Colonic mucosa (tissue), 4 donors: ENCODE data around the gene IL20. TPM values are rescaled to one million over a fixed set of nuclear protein-coding genes. Genes with fewer than 3 reads are reported as not detected.

Source experiments
- DNase-seq: peaks from one replicate; pipeline ENCODE4 v3.0.0-alpha.2; 2020
- H3K27ac ChIP-seq: fragments of 200-600 bp; one replicate; pipeline ENCODE4 v1.8.0; 2021
- H3K27me3 ChIP-seq: fragments of 200-600 bp; one replicate; pipeline ENCODE4 v1.8.0; 2021
- H3K36me3 ChIP-seq: fragments of 200-600 bp; one replicate; pipeline ENCODE4 v1.8.0; 2021
- H3K4me1 ChIP-seq: fragments of 200-600 bp; one replicate; pipeline ENCODE4 v1.8.0; 2021; ENCODE audit warnings: mild to moderate bottlenecking
- H3K4me3 ChIP-seq: fragments of 200-600 bp; one replicate; pipeline ENCODE4 v1.8.0; 2021
- H3K9ac ChIP-seq, 2 donors: one replicate each; pipeline ENCODE4 v1.7.0; 2013; ENCODE audit warnings: control low read depth in 2 of 2, low read depth in 2 of 2, low read length in 2 of 2
- H3K9me3 ChIP-seq: fragments of 200-600 bp; one replicate; pipeline ENCODE4 v1.8.0; 2021
- intact Hi-C: fragments of 100-400 bp; cut with DNase I; formaldehyde crosslinking; loops from one replicate; pipeline ENCODE4 v1.14.1; 2022
- total RNA-seq, 2 donors: library from RNA; stranded (reverse); fragmentation: NEBNext Ultra II Directional in 1 of 2; extraction: Animal tissue kit (Norgen Biotek cat#: 25700) in 1 of 2; gene quantifications; one replicate each; pipeline ENCODE4 v1.2.1, GENCODE V29; 2021
- TF ChIP-seq, protein P1 (sequence below): fragments of 200-600 bp; IDR thresholded peaks from one replicate; pipeline ENCODE4 v1.8.0; 2022; ENCODE audit warnings: antibody characterized with exemption, mild to moderate bottlenecking
- donor health status: healthy.
- donor health status: DM: no; HTN: no; CAD: no.
- donor health status: DM: no; HTN: no; CAD: no.

Gene IL20
- total RNA-seq, 2 donors from 2014 or later, result not detected

DNA sequence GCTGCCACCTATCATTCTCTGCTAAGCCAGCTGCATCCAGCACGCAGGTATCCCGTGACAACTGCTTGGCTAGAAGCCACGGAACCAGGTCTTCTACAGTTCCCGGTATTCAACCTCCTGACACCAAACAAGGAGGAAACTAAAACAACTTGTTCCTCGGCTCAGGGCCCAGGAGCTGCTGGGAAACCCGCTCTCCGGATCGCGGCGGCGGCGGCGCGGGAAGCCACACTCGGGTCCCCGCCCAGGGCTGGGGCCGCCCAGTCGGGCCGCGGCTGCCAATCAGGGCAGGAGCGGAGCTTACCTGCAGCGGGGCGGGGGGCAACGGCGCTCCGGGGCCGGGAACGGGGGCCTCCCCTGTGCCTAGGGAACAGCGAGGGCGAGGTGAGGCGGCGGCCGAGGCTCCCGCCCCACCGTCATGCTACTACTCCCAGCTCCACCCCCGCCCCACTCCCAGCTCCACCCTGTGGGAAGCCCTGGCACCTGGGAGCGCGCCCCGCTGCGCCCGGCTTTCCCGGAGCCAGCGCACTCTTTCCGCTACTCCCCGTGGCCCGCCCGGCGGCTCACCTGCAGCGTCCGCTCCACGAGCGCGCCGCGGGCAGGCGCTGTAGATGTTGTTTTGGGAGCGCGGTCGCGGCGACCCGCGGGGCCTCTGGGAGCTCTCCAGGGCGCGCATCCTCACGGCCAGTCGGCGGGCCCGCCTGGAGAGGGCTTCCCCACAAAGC, 43.9 kb downstream of the IL20 start:
- H3K27me3 ChIP-seq, result no peaks in the 10 kb centered on the region
- H3K4me1 ChIP-seq, result peaks cover 11% of the 10 kb centered on the region
- H3K9ac ChIP-seq, result peak overlapping the region in 1 of 2 donors; percentile 52
- intact Hi-C loops, result loop anchor here (5.0 kb wide), 1 partner anchor 47 kb away; no protein-coding TSS in a partner anchor
- TF ChIP-seq, protein P1, sequence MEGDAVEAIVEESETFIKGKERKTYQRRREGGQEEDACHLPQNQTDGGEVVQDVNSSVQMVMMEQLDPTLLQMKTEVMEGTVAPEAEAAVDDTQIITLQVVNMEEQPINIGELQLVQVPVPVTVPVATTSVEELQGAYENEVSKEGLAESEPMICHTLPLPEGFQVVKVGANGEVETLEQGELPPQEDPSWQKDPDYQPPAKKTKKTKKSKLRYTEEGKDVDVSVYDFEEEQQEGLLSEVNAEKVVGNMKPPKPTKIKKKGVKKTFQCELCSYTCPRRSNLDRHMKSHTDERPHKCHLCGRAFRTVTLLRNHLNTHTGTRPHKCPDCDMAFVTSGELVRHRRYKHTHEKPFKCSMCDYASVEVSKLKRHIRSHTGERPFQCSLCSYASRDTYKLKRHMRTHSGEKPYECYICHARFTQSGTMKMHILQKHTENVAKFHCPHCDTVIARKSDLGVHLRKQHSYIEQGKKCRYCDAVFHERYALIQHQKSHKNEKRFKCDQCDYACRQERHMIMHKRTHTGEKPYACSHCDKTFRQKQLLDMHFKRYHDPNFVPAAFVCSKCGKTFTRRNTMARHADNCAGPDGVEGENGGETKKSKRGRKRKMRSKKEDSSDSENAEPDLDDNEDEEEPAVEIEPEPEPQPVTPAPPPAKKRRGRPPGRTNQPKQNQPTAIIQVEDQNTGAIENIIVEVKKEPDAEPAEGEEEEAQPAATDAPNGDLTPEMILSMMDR, result no peak
- peak overlapping the region; percentile 41 for H3K4me3 ChIP-seq
- peak; percentile 84 for DNase-seq
- no peaks in the 10 kb centered on the region for H3K9me3 ChIP-seq
- no peaks in the 10 kb centered on the region for H3K36me3 ChIP-seq
- H3K27ac ChIP-seq, result peak overlapping the region; percentile 29

DNA sequence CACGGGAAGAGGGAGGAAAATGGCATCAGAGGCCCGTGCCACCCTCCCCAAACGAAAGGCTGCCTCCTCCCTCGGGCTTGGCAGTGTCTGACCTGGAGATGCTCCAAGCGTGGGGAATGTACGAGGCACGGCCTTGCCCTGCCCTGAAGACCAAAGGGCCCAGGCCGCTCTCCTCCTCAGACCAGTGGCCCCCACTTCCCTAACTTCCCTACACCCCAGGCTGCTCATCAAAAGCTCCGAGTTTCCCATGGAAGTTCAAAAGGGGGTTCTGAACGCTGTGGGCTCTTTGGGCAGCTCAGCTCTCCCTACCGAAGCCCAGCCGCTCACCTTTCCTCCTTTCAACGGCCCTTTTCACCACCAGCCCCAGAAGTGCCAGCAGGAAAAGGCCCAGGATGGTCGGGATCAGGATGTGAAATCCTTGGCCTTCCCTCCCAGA, 44.5 kb downstream of the IL20 start:
- DNase-seq, result no peak
- H3K9me3 ChIP-seq, result no peaks in the 10 kb centered on the region
- intact Hi-C loops, result loop anchor here (5.0 to 10.0 kb wide), 4 partner anchors 48 to 415 kb away; partner anchors contain the start of gene DYRK3
- peak overlapping the region; percentile 41 for H3K4me3 ChIP-seq
- no peaks in the 10 kb centered on the region for H3K36me3 ChIP-seq
- peaks cover 11% of the 10 kb centered on the region for H3K4me1 ChIP-seq
- H3K27ac ChIP-seq, result no peak overlapping the region
- TF ChIP-seq, protein P1, result no peak
- no peak overlapping the region for H3K9ac ChIP-seq
- no peaks in the 10 kb centered on the region for H3K27me3 ChIP-seq

DNA sequence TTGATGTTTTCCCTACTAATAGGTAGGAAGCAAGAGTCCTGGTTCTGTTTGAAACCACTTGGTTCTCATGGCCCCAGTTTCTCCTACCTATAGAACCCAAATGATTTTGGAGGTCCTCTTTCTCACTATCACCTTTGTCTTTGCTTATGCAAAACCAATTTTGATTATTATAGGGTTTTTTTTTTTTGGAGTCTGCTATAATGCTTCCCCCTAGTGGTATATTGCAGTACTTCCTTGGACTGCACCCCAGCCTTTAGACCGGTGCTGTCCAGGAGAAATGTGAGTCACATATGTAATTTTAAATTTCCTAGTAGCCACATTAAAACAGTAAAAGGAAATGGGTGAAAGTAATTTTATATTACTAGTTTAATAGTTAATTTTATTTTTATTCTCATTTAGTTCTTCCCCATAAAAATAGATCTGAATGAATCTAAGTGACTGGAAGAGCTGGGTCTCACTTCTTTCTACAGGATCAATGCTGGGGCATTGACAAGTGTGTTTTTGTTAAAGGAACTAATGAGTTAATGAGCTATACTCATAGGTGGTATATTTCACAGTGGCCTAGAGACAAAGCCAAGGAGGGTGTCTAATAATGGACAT, 45.7 kb downstream of the IL20 start:
- no peaks in the 10 kb centered on the region for H3K36me3 ChIP-seq
- H3K9ac ChIP-seq, result no peak overlapping the region
- H3K9me3 ChIP-seq, result no peaks in the 10 kb centered on the region
- no peak for DNase-seq
- no peaks in the 10 kb centered on the region for H3K27me3 ChIP-seq
- H3K27ac ChIP-seq, result no peak overlapping the region
- intact Hi-C loops, result loop anchor here (5.0 to 10.0 kb wide), 3 partner anchors 104 to 416 kb away; partner anchors contain the start of gene DYRK3
- no peak overlapping the region for H3K4me3 ChIP-seq
- peaks cover 11% of the 10 kb centered on the region for H3K4me1 ChIP-seq
- TF ChIP-seq, protein P1, result peak; percentile 95

DNA sequence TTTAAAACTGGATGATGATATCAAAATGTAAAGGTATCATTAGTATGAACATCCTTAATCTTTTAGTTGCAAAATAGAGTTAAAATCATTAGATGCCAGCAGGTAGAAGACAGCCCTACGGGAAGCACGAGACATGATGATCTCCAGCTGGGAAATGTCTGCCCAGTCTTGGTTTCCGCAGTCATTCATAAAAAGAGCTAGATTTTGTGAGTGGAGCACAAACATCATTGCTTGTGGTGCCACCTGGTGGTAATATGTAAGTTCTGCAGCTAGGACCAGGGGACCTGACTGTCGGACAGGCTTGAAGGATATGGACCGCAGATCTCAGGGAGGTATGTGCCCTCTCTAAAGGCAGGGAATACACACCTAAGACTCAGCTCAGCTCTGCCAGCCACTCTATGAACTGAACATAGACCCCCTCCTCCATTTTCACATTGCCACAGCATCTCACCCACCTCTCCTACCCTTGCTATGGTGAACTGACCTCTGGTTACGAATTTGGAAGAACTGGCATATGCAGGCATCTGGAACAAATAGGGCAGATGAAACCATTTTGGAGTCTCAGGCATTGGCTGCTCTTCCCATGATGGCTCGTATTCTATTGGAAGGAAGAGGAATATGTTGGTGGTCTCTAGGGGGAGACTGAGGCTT, 47.1 kb downstream of the IL20 start:
- peak; percentile 81 for DNase-seq
- Histone ChIP-seq H3K27me3 (no peaks in the 10 kb centered on the region), H3K4me3 (no peak overlapping the region), H3K9ac (no peak overlapping the region), H3K27ac (no peak overlapping the region), H3K9me3 (no peaks in the 10 kb centered on the region), H3K4me1 (peaks cover 11% of the 10 kb centered on the region), H3K36me3 (no peaks in the 10 kb centered on the region)
- TF ChIP-seq, protein P1, result peak; percentile 76
- intact Hi-C loops, result loop anchor here (2.0 to 10.0 kb wide), 4 partner anchors 105 to 418 kb away; partner anchors contain the start of gene DYRK3

DNA sequence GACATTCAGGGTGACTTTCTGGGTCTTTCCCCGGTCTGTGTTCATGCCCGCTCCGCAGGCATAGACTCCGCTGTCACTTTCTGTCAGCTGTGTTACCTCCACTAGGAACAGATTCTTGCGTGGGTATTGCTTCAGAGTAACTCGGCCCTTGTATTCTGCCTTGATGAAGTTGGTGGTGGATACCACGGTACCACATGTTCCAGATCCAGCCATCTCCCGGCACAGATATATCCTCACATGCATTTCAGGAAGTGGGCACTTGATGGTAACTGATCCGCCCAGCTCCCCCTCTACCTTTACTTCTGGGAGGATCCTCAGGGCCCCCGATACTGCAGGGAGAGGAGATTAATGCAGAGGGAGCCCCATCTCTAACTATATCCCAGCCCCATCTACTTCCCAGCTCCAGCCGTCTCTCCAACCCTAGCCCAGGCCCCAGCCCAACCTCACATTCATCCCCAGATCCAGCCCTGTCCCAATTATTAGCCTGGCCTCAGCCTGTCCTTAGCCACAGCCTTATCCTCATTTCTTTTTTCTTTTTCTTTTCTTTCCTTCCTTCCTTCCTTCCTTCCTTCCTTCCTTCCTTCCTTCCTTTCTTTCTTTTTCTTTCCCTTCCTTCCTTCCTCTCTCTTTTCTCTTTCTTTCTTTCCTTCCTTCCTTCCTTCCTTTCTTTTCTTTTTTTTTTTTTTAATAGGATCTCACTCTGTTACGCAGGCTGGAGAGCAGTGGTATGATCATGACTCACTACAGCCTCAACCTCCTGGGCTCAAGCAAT, 48.5 kb downstream of the IL20 start:
- intact Hi-C loops, result loop anchor here (2.0 to 10.0 kb wide), 4 partner anchors 107 to 419 kb away; partner anchors contain the start of gene DYRK3
- H3K27ac ChIP-seq, result no peak overlapping the region
- H3K4me3 ChIP-seq, result no peak overlapping the region
- no peaks in the 10 kb centered on the region for H3K27me3 ChIP-seq
- no peak overlapping the region for H3K9ac ChIP-seq
- H3K4me1 ChIP-seq, result peaks cover 8% of the 10 kb centered on the region
- H3K36me3 ChIP-seq, result no peaks in the 10 kb centered on the region
- no peak for DNase-seq
- no peaks in the 10 kb centered on the region for H3K9me3 ChIP-seq
- TF ChIP-seq, protein P1, result no peak
